NT2/D1 (cell line): Measurements from ENCODE around the gene JARID2.

Experiments
- DNase-seq: peaks from one replicate; pipeline ENCODE4 v3.0.0-alpha.2; 2011; ENCODE audit warnings: low read depth, low spot score
- H3K27me3 ChIP-seq: 2 replicates; pipeline ENCODE4 v1.6.0; 2011; ENCODE audit warnings: mild to moderate bottlenecking; ENCODE audit not compliant: insufficient read length, insufficient read depth
- H3K36me3 ChIP-seq: 2 replicates; pipeline ENCODE4 v1.6.1; 2011; ENCODE audit warnings: mild to moderate bottlenecking, low read length, mixed read lengths; ENCODE audit not compliant: insufficient read depth, insufficient read length
- H3K4me1 ChIP-seq: 2 replicates; pipeline ENCODE4 v1.5.1; 2011; ENCODE audit not compliant: insufficient read depth, insufficient read length
- H3K4me3 ChIP-seq: 2 replicates; pipeline ENCODE4 v1.5.1; 2011; ENCODE audit warnings: low read depth; ENCODE audit not compliant: insufficient read length
- H3K9ac ChIP-seq: 2 replicates; pipeline ENCODE4 v1.6.0; 2011; ENCODE audit warnings: low read depth; ENCODE audit not compliant: insufficient read length
- H3K9me3 ChIP-seq: 2 replicates; pipeline ENCODE4 v1.5.1; 2011; ENCODE audit warnings: mild to moderate bottlenecking, low read length; ENCODE audit not compliant: insufficient read depth
- SUZ12 ChIP-seq: IDR thresholded peaks from 2 replicates; pipeline ENCODE4 v1.6.1; 2011; ENCODE audit not compliant: insufficient read length, insufficient read depth; ENCODE audit errors: extremely low read depth
- YY1 ChIP-seq: IDR thresholded peaks from 2 replicates; pipeline ENCODE4 v1.6.1; 2011; ENCODE audit not compliant: insufficient read length, insufficient read depth
- ZNF274 ChIP-seq: IDR thresholded peaks from 2 replicates; pipeline ENCODE4 v1.6.1; 2011; ENCODE audit warnings: mild to moderate bottlenecking, low read depth, low read length

JARID2 gene

DNA sequence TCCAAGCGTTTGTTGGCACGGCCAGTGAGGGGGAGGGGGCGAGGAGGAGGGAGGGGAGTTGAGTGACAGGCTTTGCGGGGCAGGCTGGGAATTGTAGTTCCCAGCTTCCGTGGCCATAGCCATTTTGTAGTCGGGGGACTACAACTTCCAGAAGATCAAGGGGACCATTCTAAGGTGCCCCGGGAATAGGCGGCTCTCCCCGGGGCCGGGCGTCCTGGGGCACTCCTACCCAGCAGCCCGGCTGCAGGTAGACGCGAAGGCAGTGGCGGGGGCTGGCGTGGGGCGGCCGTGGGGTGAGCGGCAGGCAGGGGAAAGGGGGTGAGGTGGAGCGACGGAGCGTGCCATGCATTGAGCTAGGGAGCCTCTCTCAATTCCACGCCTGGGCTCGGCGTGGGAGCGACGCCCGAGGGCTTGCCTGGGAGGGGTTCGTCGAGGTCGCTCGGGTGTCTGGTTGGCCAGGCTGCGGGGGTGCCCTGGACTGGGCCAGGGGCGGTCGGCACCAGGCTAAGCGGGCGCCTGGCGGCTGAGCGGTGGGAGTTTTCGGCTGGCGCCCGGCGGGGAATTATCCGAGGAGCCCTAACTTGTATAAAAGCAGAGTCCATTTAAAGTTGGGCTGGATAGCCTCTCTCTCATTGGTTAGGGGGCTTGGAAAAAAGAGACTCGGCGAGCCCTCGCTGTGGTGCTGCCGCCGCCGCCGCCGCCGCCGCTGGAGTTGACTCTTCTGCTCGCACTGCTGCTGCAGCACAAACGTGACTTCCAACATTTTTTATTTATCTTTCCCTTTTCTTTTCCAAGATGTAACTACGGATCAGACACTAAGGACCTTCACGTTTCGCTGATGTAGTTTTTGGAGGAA is at the start of gene JARID2:
Gene JARID2, plus strand, starts transcription at position 709 of the 856 bp plus-strand sequence. CDS start 471 bp downstream, outside the sequence.
- no peaks in the 10 kb centered on the region for H3K9me3 ChIP-seq
- no peaks in the 10 kb centered on the region for H3K27me3 ChIP-seq

DNA sequence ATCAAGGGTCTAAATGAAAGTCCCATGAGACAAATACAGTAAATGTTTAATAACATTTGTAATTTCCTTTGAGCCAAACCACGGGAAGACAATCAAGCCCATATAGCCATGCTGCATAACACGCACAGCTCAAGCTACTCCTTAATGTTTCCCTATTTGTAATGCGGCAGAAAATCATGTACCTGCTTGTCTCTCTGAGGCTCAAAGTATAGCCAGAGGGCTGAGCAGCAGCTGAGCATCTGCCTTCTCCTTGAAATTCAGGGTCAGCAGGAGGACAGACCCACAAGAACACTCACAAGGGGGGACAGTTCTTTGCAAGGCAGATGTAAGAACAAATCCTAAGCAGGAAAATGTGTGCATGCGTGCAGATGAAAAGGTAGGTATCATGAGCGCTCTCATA is 45.8 kb upstream of the JARID2 start:
- TF ChIP-seq YY1 (no peak), SUZ12 (no peak), ZNF274 (no peak)
- Histone ChIP-seq H3K4me3 (no peak overlapping the region), H3K9ac (no peak overlapping the region), H3K36me3 (no peaks in the 10 kb centered on the region), H3K9me3 (no peaks in the 10 kb centered on the region; the same call in 1 of the 2 replicates), H3K4me1 (no peaks in the 10 kb centered on the region), H3K27me3 (no peaks in the 10 kb centered on the region)
- DNase-seq: no peak

More for the DNA sequence above, at the start of gene JARID2:
- Histone ChIP-seq H3K36me3 (peaks cover 9% of the 10 kb centered on the region), H3K4me3 (peak within 1 kb of the TSS; percentile 82), H3K9ac (peak within 1 kb of the TSS; percentile 96), H3K4me1 (no peaks in the 10 kb centered on the region)
- TF ChIP-seq SUZ12 (no peak), ZNF274 (no peak), YY1 (peak; percentile 35)
- peak; percentile 89 for DNase-seq

DNA sequence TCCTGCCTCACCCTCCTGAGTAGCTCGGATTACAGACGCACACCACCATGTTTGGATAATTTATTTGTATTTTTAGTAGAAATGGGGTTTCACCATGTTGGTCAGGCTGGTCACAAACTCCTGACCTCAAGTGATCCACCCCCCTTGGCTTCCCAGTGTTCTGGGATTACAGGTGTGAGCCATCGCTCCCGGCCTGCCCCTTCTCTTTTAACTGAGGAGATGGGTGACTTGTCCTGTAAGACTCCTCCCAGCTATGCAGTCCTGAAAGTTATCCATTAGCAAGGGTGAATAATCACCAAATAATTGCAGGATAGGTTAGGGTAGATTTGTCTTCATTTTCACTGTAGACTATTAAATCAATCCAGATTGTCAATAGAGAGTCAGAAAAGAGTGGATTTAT is 40.5 kb upstream of the JARID2 start:
- no peak overlapping the region for H3K9ac ChIP-seq
- no peak for TF ChIP-seq SUZ12
- no peak for TF ChIP-seq YY1
- no peak for TF ChIP-seq ZNF274
- no peaks in the 10 kb centered on the region for H3K27me3 ChIP-seq
- no peaks in the 10 kb centered on the region for H3K36me3 ChIP-seq
- H3K4me1 ChIP-seq: no peaks in the 10 kb centered on the region
- no peaks in the 10 kb centered on the region; the same call in 1 of the 2 replicates for H3K9me3 ChIP-seq
- no peak for DNase-seq
- no peak overlapping the region for H3K4me3 ChIP-seq

DNA sequence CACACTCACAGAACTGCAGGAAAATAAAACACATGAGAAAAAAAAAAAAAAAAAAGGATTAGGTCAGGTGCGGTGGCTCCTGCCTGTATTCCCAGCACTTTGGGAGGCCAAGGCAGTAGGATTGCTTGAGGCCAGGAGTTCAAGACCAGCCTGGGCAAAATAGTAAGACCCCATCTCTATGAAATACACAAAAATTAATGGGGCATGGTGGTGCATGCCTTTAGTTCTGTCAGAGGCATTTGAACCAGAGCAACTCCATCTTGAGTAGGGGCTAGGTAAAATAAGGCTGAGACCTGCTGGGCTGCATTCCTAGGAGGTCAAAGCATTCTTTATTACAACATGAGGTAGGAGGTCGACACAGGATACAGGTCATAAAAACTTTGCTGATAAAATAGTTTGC is 39.0 kb upstream of the JARID2 start:
- H3K9me3 ChIP-seq: peaks cover 4% of the 10 kb centered on the region; the same call in 1 of the 2 replicates
- H3K4me3 ChIP-seq: no peak overlapping the region
- H3K9ac ChIP-seq: no peak overlapping the region
- no peak for DNase-seq
- TF ChIP-seq ZNF274: no peak
- no peak for TF ChIP-seq SUZ12
- TF ChIP-seq YY1: no peak
- H3K4me1 ChIP-seq: no peaks in the 10 kb centered on the region
- no peaks in the 10 kb centered on the region for H3K27me3 ChIP-seq
- no peaks in the 10 kb centered on the region for H3K36me3 ChIP-seq

DNA sequence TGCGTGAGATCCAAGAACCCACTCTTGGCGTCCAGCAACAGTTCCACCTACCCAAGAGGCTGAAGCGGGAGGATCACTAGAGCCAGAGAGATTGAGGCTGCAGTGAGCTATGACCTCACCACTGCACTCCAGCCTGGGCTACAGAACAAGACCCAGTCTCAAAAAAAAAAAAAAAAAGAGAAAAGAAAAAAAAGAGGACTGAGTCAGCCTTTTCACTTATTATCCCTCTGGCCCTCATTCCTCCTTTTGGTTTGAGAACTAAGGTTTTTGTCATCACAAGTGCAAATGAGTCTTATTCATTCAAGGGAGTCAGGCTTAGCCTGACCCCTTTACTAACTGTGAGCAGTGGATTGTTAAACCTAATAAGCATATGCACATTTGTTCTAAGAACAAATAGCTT is 37.9 kb upstream of the JARID2 start:
- H3K4me1 ChIP-seq: no peaks in the 10 kb centered on the region
- H3K36me3 ChIP-seq: no peaks in the 10 kb centered on the region
- H3K9ac ChIP-seq: no peak overlapping the region
- peaks cover 4% of the 10 kb centered on the region; the same call in 1 of the 2 replicates for H3K9me3 ChIP-seq
- no peaks in the 10 kb centered on the region for H3K27me3 ChIP-seq
- DNase-seq: peak; percentile 80
- TF ChIP-seq ZNF274: no peak
- TF ChIP-seq YY1: no peak
- TF ChIP-seq SUZ12: no peak
- H3K4me3 ChIP-seq: no peak overlapping the region

DNA sequence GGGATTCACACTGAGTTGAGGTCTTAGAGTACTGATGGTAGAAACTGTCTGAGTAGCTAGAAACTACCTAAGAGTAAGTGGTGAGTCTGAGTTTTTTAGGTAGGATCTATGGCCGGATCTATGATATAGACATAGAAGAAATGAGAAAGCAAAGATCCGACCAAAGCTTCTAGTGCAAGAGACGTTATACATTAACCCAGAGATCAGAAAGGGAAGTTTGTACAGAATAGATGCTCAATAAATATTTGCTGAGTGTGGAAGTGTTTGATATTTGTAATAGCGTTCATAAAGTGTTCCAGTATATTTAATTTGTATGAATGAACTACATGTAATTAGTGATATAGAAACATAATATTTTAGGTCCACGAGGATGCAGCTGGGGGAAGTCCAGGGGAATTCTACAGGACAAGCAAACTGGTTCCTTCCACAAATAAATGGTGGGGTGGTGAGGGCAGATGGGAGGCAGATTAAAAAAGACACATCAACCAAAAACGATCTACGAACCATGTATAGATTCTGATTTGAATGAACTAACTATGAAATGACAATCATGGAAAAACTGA is 31.9 kb upstream of the JARID2 start:
- Histone ChIP-seq H3K4me1 (no peaks in the 10 kb centered on the region), H3K9ac (no peak overlapping the region), H3K36me3 (no peaks in the 10 kb centered on the region), H3K4me3 (no peak overlapping the region), H3K9me3 (peaks cover 4% of the 10 kb centered on the region; the same call in 1 of the 2 replicates), H3K27me3 (no peaks in the 10 kb centered on the region)
- no peak for DNase-seq
- TF ChIP-seq ZNF274 (no peak), YY1 (no peak), SUZ12 (no peak)

DNA sequence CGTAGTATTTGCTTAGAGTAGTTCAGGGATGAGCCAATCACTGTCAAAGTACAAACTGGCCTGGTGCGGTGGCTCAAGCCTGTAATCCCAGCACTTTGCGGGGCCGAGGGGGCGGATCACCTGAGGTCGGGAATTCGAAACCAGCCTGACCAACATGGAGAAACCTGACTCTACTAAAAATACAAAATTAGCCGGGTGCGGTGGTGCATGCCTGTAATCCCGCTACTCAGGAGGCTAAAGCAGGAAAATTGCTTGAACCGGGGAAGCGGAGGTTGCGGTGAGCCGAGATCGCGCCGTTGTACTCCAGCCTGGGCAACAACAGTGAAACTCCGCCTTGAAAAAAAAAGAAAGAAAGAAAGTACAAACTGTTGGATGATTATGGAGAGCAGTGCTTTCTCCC is 27.5 kb upstream of the JARID2 start:
- no peaks in the 10 kb centered on the region for H3K4me1 ChIP-seq
- H3K9ac ChIP-seq: no peak overlapping the region
- no peak for DNase-seq
- no peaks in the 10 kb centered on the region for H3K9me3 ChIP-seq
- no peak overlapping the region for H3K4me3 ChIP-seq
- H3K27me3 ChIP-seq: no peaks in the 10 kb centered on the region
- H3K36me3 ChIP-seq: no peaks in the 10 kb centered on the region
- no peak for TF ChIP-seq ZNF274
- no peak for TF ChIP-seq SUZ12
- TF ChIP-seq YY1: no peak

DNA sequence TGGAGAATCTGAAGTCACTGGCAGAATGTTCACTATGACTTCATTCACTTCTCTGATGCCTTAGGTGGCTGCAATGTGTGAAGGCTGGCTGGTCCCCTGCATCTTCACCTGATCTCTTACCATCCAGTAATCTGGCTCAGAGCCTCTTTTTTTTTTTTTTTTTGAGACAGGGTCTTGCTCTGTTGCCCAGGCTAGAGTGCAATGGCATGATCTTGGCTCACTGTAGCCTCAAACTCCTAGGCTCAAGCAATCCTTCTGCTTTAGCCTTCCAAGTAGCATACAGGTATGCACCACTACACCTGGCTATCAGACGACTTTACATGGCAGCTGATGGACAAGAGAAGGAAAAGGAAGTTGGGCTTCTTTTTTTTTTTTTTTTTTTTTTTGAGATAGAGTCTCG is 25.8 kb upstream of the JARID2 start:
- H3K36me3 ChIP-seq: no peaks in the 10 kb centered on the region
- H3K9me3 ChIP-seq: no peaks in the 10 kb centered on the region
- H3K4me1 ChIP-seq: no peaks in the 10 kb centered on the region
- H3K4me3 ChIP-seq: no peak overlapping the region
- DNase-seq: no peak
- no peaks in the 10 kb centered on the region for H3K27me3 ChIP-seq
- no peak overlapping the region for H3K9ac ChIP-seq
- TF ChIP-seq SUZ12 (no peak), YY1 (no peak), ZNF274 (no peak)
